Keratinocyte (primary cell): ENCODE results near the gene PHAF1. TPM values are rescaled to one million over a fixed set of nuclear protein-coding genes. Genes with fewer than 3 reads are reported as not detected.

Experiments used
- DNase-seq: peaks from one replicate; pipeline ENCODE4 v3.0.0-alpha.2; 2011; ENCODE audit warnings: low read depth, missing footprints, low spot score
- FAIRE-seq: peaks from 2 replicates; lab custom pipeline; 2011; peaks lifted over from hg19 to GRCh38; lab: Jason Lieb, UNC
- H2AFZ ChIP-seq: 2 replicates; pipeline ENCODE4 v1.6.0; 2012; ENCODE audit warnings: low read length, control low read depth, inconsistent platforms; ENCODE audit not compliant: control insufficient read depth
- H3K27ac ChIP-seq: 2 replicates; pipeline ENCODE4 v1.5.1; 2011; ENCODE audit warnings: low read length; ENCODE audit not compliant: control insufficient read depth, insufficient read depth
- H3K27me3 ChIP-seq: 3 replicates; pipeline ENCODE4 v1.6.0; 2011; ENCODE audit warnings: low read length; ENCODE audit not compliant: control insufficient read depth, insufficient read depth; ENCODE audit errors: extremely low read depth
- H3K36me3 ChIP-seq, 2 experiments: 2 replicates in 1 of 2; 3 replicates in 1 of 2; pipeline ENCODE4 v1.5.1; 2011; ENCODE audit warnings: low read length in 2 of 2, mild to moderate bottlenecking in 1 of 2; ENCODE audit not compliant: control insufficient read depth in 2 of 2, insufficient read depth in 2 of 2; ENCODE audit errors: extremely low read depth in 1 of 2
- H3K4me1 ChIP-seq: 3 replicates; pipeline ENCODE4 v1.5.1; 2011; ENCODE audit warnings: low read length; ENCODE audit not compliant: control insufficient read depth, insufficient read depth; ENCODE audit errors: extremely low read depth
- H3K4me2 ChIP-seq: 3 replicates; pipeline ENCODE4 v1.6.0; 2011; ENCODE audit warnings: low read depth, low read length; ENCODE audit not compliant: control insufficient read depth, insufficient read depth; ENCODE audit errors: extremely low read depth
- H3K4me3 ChIP-seq, 3 experiments: fragments of 200-600 bp in 1 of 3; sonication (generic) in 1 of 3; 2 replicates in 2 of 3; 3 replicates in 1 of 3; pipeline ENCODE4 v1.5.1; 2011 to 2016; ENCODE audit warnings: low read length in 3 of 3, mild to moderate bottlenecking in 3 of 3, control low read depth in 2 of 3, inconsistent platforms in 1 of 3, low read depth in 1 of 3, mixed read lengths in 1 of 3, mixed run types in 1 of 3, moderate library complexity in 1 of 3; ENCODE audit not compliant: control insufficient read depth in 2 of 3, insufficient read depth in 2 of 3; ENCODE audit errors: extremely low read depth in 1 of 3
- H3K79me2 ChIP-seq: 2 replicates; pipeline ENCODE4 v1.6.0; 2012; ENCODE audit warnings: low read length; ENCODE audit not compliant: control insufficient read depth, insufficient read depth
- H3K9ac ChIP-seq: 3 replicates; pipeline ENCODE4 v1.6.0; 2011; ENCODE audit warnings: low read length; ENCODE audit not compliant: control insufficient read depth, insufficient read depth; ENCODE audit errors: extremely low read depth
- H3K9me1 ChIP-seq: 3 replicates; pipeline ENCODE4 v1.6.0; 2011; ENCODE audit warnings: low read length; ENCODE audit not compliant: control insufficient read depth, insufficient read depth; ENCODE audit errors: extremely low read depth
- H3K9me3 ChIP-seq: 2 replicates; pipeline ENCODE4 v1.5.1; 2012; ENCODE audit warnings: low read depth, low read length; ENCODE audit not compliant: control insufficient read depth
- H4K20me1 ChIP-seq: 3 replicates; pipeline ENCODE4 v1.6.0; 2011; ENCODE audit warnings: low read length; ENCODE audit not compliant: control insufficient read depth, insufficient read depth; ENCODE audit errors: extremely low read depth
- EZH2 ChIP-seq: IDR thresholded peaks from one replicate; pipeline ENCODE4 v1.6.1; 2012; ENCODE audit warnings: inconsistent platforms, mild to moderate bottlenecking, low read length, moderate library complexity
- dilution Hi-C: fragments of 300-500 bp; cut with MboI; formaldehyde crosslinking; loops from one replicate; pipeline ENCODE4 v1.7.0; 2020; ENCODE audit warnings: low sequenced_read_pairs; ENCODE audit not compliant: extremely low pct_ligation_motif_present
- polyA plus RNA-seq, 5 experiments: library from polyadenylated mRNA; depleted of rRNA in 3 of 5; stranded (reverse) in 3 of 5; stranded (forward) in 1 of 5; unstranded in 1 of 5; fragments of >200 nt; gene quantifications; 1 replicate in 1 of 5; 2 replicates in 3 of 5; 3 replicates in 1 of 5; pipeline versions ENCODE4 v1.2.1 to v1.2.3, GENCODE V29; 2011 to 2012; ENCODE audit warnings: missing spikeins in 2 of 5, low read depth in 1 of 5, low replicate concordance in 1 of 5
- TF ChIP-seq, protein P1 (sequence below), 3 experiments: IDR thresholded peaks in 1 of 3; conservative IDR thresholded peaks in 1 of 3; optimal IDR thresholded peaks in 1 of 3; 2 replicates in 2 of 3; 3 replicates in 1 of 3; pipeline versions ENCODE3 to v1.5.1; 2011; ENCODE audit warnings: low read length in 3 of 3, mild to moderate bottlenecking in 3 of 3, moderate library complexity in 2 of 3, control low read depth in 1 of 3, inconsistent platforms in 1 of 3; ENCODE audit not compliant: insufficient read depth in 2 of 3; ENCODE audit errors: extremely low read depth in 1 of 3

The PHAF1 gene
- polyA plus RNA-seq, 1 donor (not counting 4 experiments of a cell fraction or from before 2014, with no cell fraction given): 26.7 TPM

DNA sequence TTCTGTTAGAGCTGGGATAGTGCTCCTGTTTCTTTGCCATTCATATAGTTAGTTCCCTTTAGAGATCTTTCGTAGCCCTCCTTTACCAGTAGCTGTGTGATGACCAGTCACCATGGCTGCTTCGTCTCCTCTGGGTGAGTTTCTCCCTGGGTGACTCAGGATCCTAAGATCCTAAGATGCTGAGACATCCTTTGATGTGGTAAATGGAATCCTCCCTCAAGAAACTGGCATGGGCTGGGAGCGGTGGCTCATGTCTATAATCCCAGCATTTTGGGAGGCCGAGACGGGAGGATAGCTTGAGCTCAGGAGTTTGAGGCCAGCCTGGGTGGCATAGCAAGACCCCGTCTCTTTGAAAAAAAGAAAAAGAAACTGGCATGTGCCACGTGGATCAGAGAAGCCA, 5.9 kb downstream of the PHAF1 start:
- H3K4me1 ChIP-seq: peaks cover 21% of the 10 kb centered on the region
- no peaks in the 10 kb centered on the region for H4K20me1 ChIP-seq
- no peak overlapping the region for H3K9ac ChIP-seq
- peaks cover 4 to 10% of the 10 kb centered on the region in 2 experiments for H3K36me3 ChIP-seq
- peak; percentile 9 for FAIRE-seq
- no peak overlapping the region for H2AFZ ChIP-seq
- H3K27ac ChIP-seq: peak overlapping the region; percentile 40
- H3K79me2 ChIP-seq: peaks cover 69% of the 10 kb centered on the region
- H3K4me2 ChIP-seq: no peak overlapping the region
- no peak overlapping the region for H3K4me3 ChIP-seq
- TF ChIP-seq, protein P1, sequence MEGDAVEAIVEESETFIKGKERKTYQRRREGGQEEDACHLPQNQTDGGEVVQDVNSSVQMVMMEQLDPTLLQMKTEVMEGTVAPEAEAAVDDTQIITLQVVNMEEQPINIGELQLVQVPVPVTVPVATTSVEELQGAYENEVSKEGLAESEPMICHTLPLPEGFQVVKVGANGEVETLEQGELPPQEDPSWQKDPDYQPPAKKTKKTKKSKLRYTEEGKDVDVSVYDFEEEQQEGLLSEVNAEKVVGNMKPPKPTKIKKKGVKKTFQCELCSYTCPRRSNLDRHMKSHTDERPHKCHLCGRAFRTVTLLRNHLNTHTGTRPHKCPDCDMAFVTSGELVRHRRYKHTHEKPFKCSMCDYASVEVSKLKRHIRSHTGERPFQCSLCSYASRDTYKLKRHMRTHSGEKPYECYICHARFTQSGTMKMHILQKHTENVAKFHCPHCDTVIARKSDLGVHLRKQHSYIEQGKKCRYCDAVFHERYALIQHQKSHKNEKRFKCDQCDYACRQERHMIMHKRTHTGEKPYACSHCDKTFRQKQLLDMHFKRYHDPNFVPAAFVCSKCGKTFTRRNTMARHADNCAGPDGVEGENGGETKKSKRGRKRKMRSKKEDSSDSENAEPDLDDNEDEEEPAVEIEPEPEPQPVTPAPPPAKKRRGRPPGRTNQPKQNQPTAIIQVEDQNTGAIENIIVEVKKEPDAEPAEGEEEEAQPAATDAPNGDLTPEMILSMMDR (optimal IDR thresholded peaks at IDR 0.05 in 1 of 3, IDR thresholded peaks at IDR 0.05 in 1 of 3, conservative IDR thresholded peaks at IDR 0.05 in 1 of 3; ENCODE audit: extremely low read depth in 1 of 3, insufficient read depth in 2 of 3, low read length in 3 of 3): no peak
- H3K9me1 ChIP-seq: peaks cover 5% of the 10 kb centered on the region
- H3K9me3 ChIP-seq: no peaks in the 10 kb centered on the region
- H3K27me3 ChIP-seq: no peaks in the 10 kb centered on the region
- dilution Hi-C loops: no loop called here
- DNase-seq: no peak

DNA sequence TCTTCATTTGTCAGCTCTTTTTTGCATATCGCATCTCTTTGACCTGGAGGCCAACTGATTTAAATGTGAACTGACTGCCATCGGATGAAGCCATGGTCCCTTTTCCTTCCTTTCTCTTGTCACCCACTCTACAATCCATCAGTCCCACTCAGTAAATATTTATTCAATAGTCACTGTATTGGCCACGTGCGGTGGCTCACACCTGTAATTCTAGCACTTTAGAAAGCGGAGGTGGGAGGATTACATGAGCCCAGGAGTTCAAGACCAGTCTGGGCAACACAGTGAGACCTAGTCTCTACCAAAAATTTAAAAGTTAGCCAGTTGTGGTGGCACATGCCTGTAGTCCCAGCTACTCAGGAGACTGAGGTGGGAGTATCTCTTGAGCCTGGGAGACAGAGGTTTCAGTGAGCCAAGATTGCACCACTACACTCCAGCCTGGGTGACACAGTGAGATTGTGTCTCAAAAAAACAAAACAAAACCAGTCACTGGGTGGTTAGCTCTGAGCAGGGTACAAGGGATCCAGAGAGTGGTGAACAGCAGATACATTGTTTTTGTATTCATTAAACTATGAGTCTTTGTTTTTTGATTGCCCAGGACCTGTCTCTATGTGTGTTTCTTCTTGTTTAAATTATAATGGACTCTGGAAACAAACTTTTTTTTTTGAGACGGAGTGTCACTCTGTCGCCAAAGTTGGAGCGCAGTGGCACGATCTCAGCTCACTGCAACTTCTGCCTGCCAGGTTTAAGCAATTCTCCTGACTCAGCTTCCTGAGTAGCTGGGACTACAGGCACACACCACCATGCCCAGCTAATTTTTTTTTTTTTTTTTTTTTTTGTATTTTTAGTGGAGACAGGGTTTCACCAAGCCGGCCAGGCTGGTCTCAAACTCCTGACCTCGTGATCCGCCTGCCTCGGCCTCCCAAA, 6.9 kb downstream of the PHAF1 start:
- Histone ChIP-seq H3K79me2 (peaks cover 59% of the 10 kb centered on the region), H3K9ac (no peak overlapping the region)
- dilution Hi-C loops: no loop called here

More for the DNA sequence above, 6.9 kb downstream of the PHAF1 start:
- H3K4me2 ChIP-seq: no peak overlapping the region
- H3K4me1 ChIP-seq: peaks cover 16% of the 10 kb centered on the region
- H4K20me1 ChIP-seq: no peaks in the 10 kb centered on the region
- no peaks in the 10 kb centered on the region for H3K27me3 ChIP-seq
- FAIRE-seq: no peak
- H3K36me3 ChIP-seq: peaks cover 6 to 15% of the 10 kb centered on the region in 2 experiments
- peak overlapping the region; percentile 40 for H3K27ac ChIP-seq
- DNase-seq: no peak
- H3K9me3 ChIP-seq: no peaks in the 10 kb centered on the region
- H3K9me1 ChIP-seq: peaks cover 5% of the 10 kb centered on the region
- no peak overlapping the region for H2AFZ ChIP-seq
- no peak overlapping the region for H3K4me3 ChIP-seq
- no peak for TF ChIP-seq EZH2
- TF ChIP-seq, protein P1 (optimal IDR thresholded peaks at IDR 0.05 in 1 of 3, IDR thresholded peaks at IDR 0.05 in 1 of 3, conservative IDR thresholded peaks at IDR 0.05 in 1 of 3; ENCODE audit: extremely low read depth in 1 of 3, insufficient read depth in 2 of 3, low read length in 3 of 3): no peak
